GM12878 (cell line): ENCODE results near the gene KCNJ10.

ENCODE experiments used
- ATF7 ChIP-seq: fragments of 450-650 bp; IDR thresholded peaks from 2 replicates; pipeline ENCODE4 v1.6.1; 2016; ENCODE audit warnings: low read depth, mild to moderate bottlenecking
- CHD1 ChIP-seq: IDR thresholded peaks from 2 replicates; pipeline ENCODE4 v1.6.1; 2012; ENCODE audit warnings: low read depth, low read length, improper control_type of control experiment
- CREB1 ChIP-seq: IDR thresholded peaks from 2 replicates; pipeline ENCODE4 v1.6.1; 2012; ENCODE audit warnings: low read depth, mild to moderate bottlenecking, inconsistent platforms
- CTCF ChIP-seq, 3 experiments: IDR thresholded peaks in 2 of 3; conservative IDR thresholded peaks in 1 of 3; 2 replicates each; pipeline ENCODE4 v1.5.1; 2011; ENCODE audit warnings: low read depth in 3 of 3, low read length in 3 of 3, mild to moderate bottlenecking in 3 of 3, control low read depth in 2 of 3, moderate library complexity in 2 of 3, inconsistent platforms in 1 of 3, mixed read lengths in 1 of 3; ENCODE audit not compliant: control insufficient read depth in 2 of 3, insufficient read depth in 1 of 3; ENCODE audit errors: extremely low read depth in 1 of 3
- EP300 ChIP-seq, 2 experiments: fragments of 150-350 bp in 1 of 2; IDR thresholded peaks; 2 replicates each; pipeline ENCODE4 v1.6.1; 2011 to 2012; ENCODE audit warnings: low read depth in 2 of 2, low read length in 2 of 2, borderline replicate concordance in 1 of 2, improper control_type of control experiment in 1 of 2, inconsistent platforms in 1 of 2; ENCODE audit not compliant: control insufficient read depth in 1 of 2
- FOXK2 ChIP-seq: fragments of 450-650 bp; IDR thresholded peaks from 2 replicates; pipeline ENCODE4 v1.6.1; 2017; ENCODE audit warnings: mild to moderate bottlenecking, moderate library complexity
- RAD21 ChIP-seq: IDR thresholded peaks from 2 replicates; pipeline ENCODE4 v1.6.1; 2011; ENCODE audit warnings: mild to moderate bottlenecking, low read depth, low read length, moderate library complexity; ENCODE audit not compliant: insufficient read depth
- SP1 ChIP-seq: IDR thresholded peaks from one replicate; pipeline ENCODE4 v1.6.1; 2011; ENCODE audit warnings: low read depth, low read length
- TCF12 ChIP-seq: IDR thresholded peaks from 2 replicates; pipeline ENCODE4 v1.6.1; 2011; ENCODE audit warnings: low read depth, mild to moderate bottlenecking, low read length

DNA sequence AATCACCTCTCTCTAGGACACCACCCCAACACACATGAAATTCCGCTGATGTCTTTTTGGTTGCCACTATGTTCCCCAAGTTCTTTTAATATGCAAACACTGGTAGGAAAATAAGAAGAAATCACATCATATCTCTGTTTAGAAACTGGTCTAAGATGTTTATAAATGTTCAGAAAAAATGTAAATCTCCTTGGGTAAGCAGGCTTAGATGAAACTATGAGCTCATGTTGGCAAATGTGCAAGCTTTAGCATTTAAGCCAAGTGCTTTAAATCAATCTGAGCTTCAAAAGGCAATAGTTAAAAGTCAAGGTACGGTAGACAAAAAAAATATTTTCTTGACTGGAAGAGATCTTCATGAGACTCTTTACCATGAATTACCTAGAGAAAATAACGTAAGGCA is 90.7 kb downstream of the KCNJ10 start:
- TF ChIP-seq CHD1 (no peak), ATF7 (no peak), RAD21 (no peak), CTCF (IDR thresholded peaks at IDR 0.05 in 2 of 3, conservative IDR thresholded peaks at IDR 0.05 in 1 of 3; ENCODE audit: control insufficient read depth in 2 of 3, extremely low read depth in 1 of 3, insufficient read depth in 1 of 3, low read depth in 3 of 3, low read length in 3 of 3) (no peak), TCF12 (no peak), SP1 (no peak), FOXK2 (no peak), EP300 (IDR thresholded peaks at IDR 0.05; ENCODE audit: borderline replicate concordance in 1 of 2, control insufficient read depth in 1 of 2, low read depth in 2 of 2, low read length in 2 of 2) (no peak), CREB1 (no peak)
